CD14-positive monocyte (primary cell): ENCODE measurements around the gene LSP1. TPM values are rescaled to one million over a fixed set of nuclear protein-coding genes. Genes with fewer than 3 reads are reported as not detected.
A peak's percentile ranks its signal among the peaks of the same experiment; 100 is the strongest.

Source experiments
- DNase-seq, 3 donors: peaks; one replicate each; pipeline ENCODE4 v3.0.0-alpha.2; 2011 to 2022
- H2AFZ ChIP-seq: 2 replicates; pipeline ENCODE4 v1.6.0; 2012; ENCODE audit warnings: mild to moderate bottlenecking, low read depth, low read length, inconsistent platforms; ENCODE audit not compliant: insufficient read depth, poor library complexity, severe bottlenecking
- H3K27ac ChIP-seq, 2 donors: 1 replicate in 1 of 2; 2 replicates in 1 of 2; pipeline ENCODE4 v1.5.1; 2012 to 2013; ENCODE audit warnings: low read length in 2 of 2, control low read depth in 1 of 2, inconsistent platforms in 1 of 2, low read depth in 1 of 2, mild to moderate bottlenecking in 1 of 2
- H3K27me3 ChIP-seq, 2 donors: one replicate each; pipeline versions ENCODE4 v1.6.0 to v1.6.1; 2011 to 2013; ENCODE audit warnings: low read length in 2 of 2; ENCODE audit not compliant: control insufficient read depth in 2 of 2, insufficient read depth in 2 of 2
- H3K36me3 ChIP-seq, 2 donors: replicated peaks in 1 of 2; 1 replicate in 1 of 2; 2 replicates in 1 of 2; pipeline versions ENCODE4 v1.5.1 to v1.6.1; 2012 to 2013; ENCODE audit warnings: low read length in 2 of 2, control low read depth in 1 of 2, inconsistent platforms in 1 of 2, mild to moderate bottlenecking in 1 of 2; ENCODE audit not compliant: insufficient read depth in 2 of 2, control insufficient read depth in 1 of 2
- H3K4me1 ChIP-seq, 2 donors: 1 replicate in 1 of 2; 2 replicates in 1 of 2; pipeline versions ENCODE4 v1.5.1 to v1.6.1; 2012 to 2013; ENCODE audit warnings: low read length in 2 of 2, control low read depth in 1 of 2, inconsistent platforms in 1 of 2, mild to moderate bottlenecking in 1 of 2, moderate library complexity in 1 of 2; ENCODE audit not compliant: insufficient read depth in 2 of 2, control insufficient read depth in 1 of 2
- H3K4me2 ChIP-seq: replicated peaks from 2 replicates; pipeline ENCODE3; 2012; ENCODE audit warnings: low read length, moderate library complexity, mild to moderate bottlenecking; ENCODE audit not compliant: poor library complexity, severe bottlenecking; ENCODE audit errors: extremely low read depth
- H3K4me3 ChIP-seq, 3 experiments: fragments of 200-600 bp in 1 of 3; sonication (generic) in 1 of 3; replicated peaks in 1 of 3; 1 replicate in 2 of 3; 2 replicates in 1 of 3; pipeline ENCODE4 v1.5.1; 2011 to 2013; ENCODE audit warnings: low read length in 3 of 3, mild to moderate bottlenecking in 3 of 3, control low read depth in 2 of 3, low read depth in 2 of 3, inconsistent platforms in 1 of 3, moderate library complexity in 1 of 3
- H3K79me2 ChIP-seq: 2 replicates; pipeline ENCODE4 v1.6.0; 2012; ENCODE audit warnings: mild to moderate bottlenecking, control low read depth, inconsistent platforms, low read length, moderate library complexity; ENCODE audit not compliant: insufficient read depth
- H3K9ac ChIP-seq: 2 replicates; pipeline ENCODE4 v1.6.0; 2017; ENCODE audit warnings: low read length, mild to moderate bottlenecking; ENCODE audit not compliant: insufficient read depth, poor library complexity, severe bottlenecking
- H3K9me3 ChIP-seq, 2 donors: replicated peaks in 1 of 2; 1 replicate in 1 of 2; 2 replicates in 1 of 2; pipeline versions ENCODE4 v1.5.1 to v1.6.1; 2012 to 2013; ENCODE audit warnings: low read length in 2 of 2, control low read depth in 1 of 2; ENCODE audit not compliant: control insufficient read depth in 1 of 2, insufficient read depth in 1 of 2
- H4K20me1 ChIP-seq: 2 replicates; pipeline ENCODE4 v1.6.0; 2012; ENCODE audit warnings: mild to moderate bottlenecking, low read length, control low read depth, moderate library complexity; ENCODE audit not compliant: insufficient read depth
- H3K27ac Mint-ChIP-seq, 7 donors: one replicate each; pipeline ENCODE4 v1.8.0; 2020; ENCODE audit warnings: mild to moderate bottlenecking in 7 of 7, mixed read lengths in 7 of 7, moderate library complexity in 6 of 7, inconsistent platforms in 2 of 7
- H3K27me3 Mint-ChIP-seq, 3 donors: one replicate each; pipeline ENCODE4 v1.8.0; 2021 to 2022; ENCODE audit warnings: low read depth in 3 of 3, mild to moderate bottlenecking in 3 of 3, mixed read lengths in 3 of 3, moderate library complexity in 3 of 3, inconsistent platforms in 1 of 3
- H3K36me3 Mint-ChIP-seq, 2 donors: one replicate each; pipeline ENCODE4 v1.8.0; 2020; ENCODE audit warnings: mixed read lengths in 2 of 2, inconsistent platforms in 1 of 2, mild to moderate bottlenecking in 1 of 2
- H3K4me1 Mint-ChIP-seq: one replicate; pipeline ENCODE4 v1.8.0; 2020; ENCODE audit warnings: mild to moderate bottlenecking, mixed read lengths
- H3K4me3 Mint-ChIP-seq, 2 donors: one replicate each; pipeline ENCODE4 v1.8.0; 2020; ENCODE audit warnings: mild to moderate bottlenecking in 2 of 2, mixed read lengths in 2 of 2, moderate library complexity in 1 of 2
- H3K9me3 Mint-ChIP-seq, 7 donors: one replicate each; pipeline ENCODE4 v1.8.0; 2020 to 2022; ENCODE audit warnings: mixed read lengths in 7 of 7, mild to moderate bottlenecking in 6 of 7, moderate library complexity in 6 of 7, inconsistent platforms in 2 of 7
- CTCF ChIP-seq: fragments of 200-600 bp; IDR thresholded peaks from one replicate; pipeline ENCODE4 v1.8.0; 2022; ENCODE audit warnings: antibody characterized with exemption, mild to moderate bottlenecking
- WGBS: methylation state at CpG from one replicate; pipeline ENCODE4 v1.1.5; 2013; ENCODE audit warnings: missing lambda C conversion rate; ENCODE audit not compliant: insufficient coverage; 5-methylcytosine and 5-hydroxymethylcytosine counted together
- intact Hi-C, 2 donors: fragments of 100-400 bp; cut with micrococcal nuclease; formaldehyde crosslinking; loops; one replicate each; pipeline versions ENCODE4 v1.15.0 to v1.15.1; 2023
- polyA plus RNA-seq, 3 donors: library from polyadenylated mRNA; depleted of rRNA in 1 of 3; unstranded in 2 of 3; stranded (reverse) in 1 of 3; fragments of 300-500 nt in 2 of 3; fragments of >200 nt in 1 of 3; fragmentation: Illumina TruSeq in 2 of 3; gene quantifications; 1 replicate in 2 of 3; 2 replicates in 1 of 3; pipeline ENCODE4 v1.2.3, GENCODE V29; 2012 to 2021

LSP1 gene
- polyA plus RNA-seq, 3 donors, result 387 to 646 (median 542) TPM

GRCh38 chr11:1936072-1936780 is 83.3 kb downstream of the LSP1 start:
- no peak for DNase-seq
- no peaks in the 10 kb centered on the region for H3K36me3 Mint-ChIP-seq
- Histone ChIP-seq H3K36me3 (no peaks in the 10 kb centered on the region), H3K9ac (no peak overlapping the region), H3K27ac (no peak overlapping the region), H3K9me3 (no peaks in the 10 kb centered on the region), H3K4me2 (no peak overlapping the region), H3K4me3 (no peak overlapping the region), H3K27me3 (peaks cover 0 to 7% of the 10 kb centered on the region in 2 donors), H3K4me1 (peaks cover 9 to 10% of the 10 kb centered on the region in 2 donors), H4K20me1 (no peaks in the 10 kb centered on the region), H3K79me2 (no peaks in the 10 kb centered on the region), H2AFZ (no peak overlapping the region)
- peaks cover 18% of the 10 kb centered on the region for H3K4me1 Mint-ChIP-seq
- no peak for TF ChIP-seq CTCF
- intact Hi-C loops, result no loop called here
- H3K4me3 Mint-ChIP-seq, result no peak overlapping the region
- no peak overlapping the region for H3K27ac Mint-ChIP-seq
- H3K27me3 Mint-ChIP-seq, result peaks cover 8 to 24% (median 20%) of the 10 kb centered on the region in 3 donors
- H3K9me3 Mint-ChIP-seq, result peaks cover 0 to 3% (median 0%) of the 10 kb centered on the region in 7 donors
- 94% methylated on average over 27 of the region's 34 CpGs for WGBS

- no peak overlapping the region for H2AFZ ChIP-seq
- no peaks in the 10 kb centered on the region for H3K9me3 ChIP-seq
- H3K4me1 Mint-ChIP-seq, result peaks cover 10% of the 10 kb centered on the region
- H3K4me1 ChIP-seq, result peaks cover 2% of the 10 kb centered on the region in 2 donors
- DNase-seq, result no peak
- no peak overlapping the region for H3K4me2 ChIP-seq
- peaks cover 4 to 17% (median 14%) of the 10 kb centered on the region in 3 donors for H3K27me3 Mint-ChIP-seq
- no peak overlapping the region for H3K9ac ChIP-seq
- no peak overlapping the region for H3K4me3 ChIP-seq
- no peaks in the 10 kb centered on the region for H3K79me2 ChIP-seq
- H3K36me3 ChIP-seq, result no peaks in the 10 kb centered on the region
- H3K9me3 Mint-ChIP-seq, result peaks cover 0 to 1% (median 0%) of the 10 kb centered on the region in 7 donors
- no peaks in the 10 kb centered on the region for H4K20me1 ChIP-seq
- no peaks in the 10 kb centered on the region for H3K36me3 Mint-ChIP-seq
- intact Hi-C loops, result no loop called here
- no peak overlapping the region for H3K4me3 Mint-ChIP-seq
- TF ChIP-seq CTCF, result no peak
- H3K27ac ChIP-seq, result no peak overlapping the region
- H3K27me3 ChIP-seq, result peaks cover 0 to 3% of the 10 kb centered on the region in 2 donors
- H3K27ac Mint-ChIP-seq, result peak overlapping the region in 1 of 7 donors; percentile 63
- WGBS, result 96% methylated on average over 33 of the region's 34 CpGs
Observed at GRCh38 chr11:1936781-1937615, 84.1 kb downstream of the LSP1 start.
